HG03280 (cell line): ENCODE data around the gene ADGRL1.

Source experiments
- ATAC-seq: cut with Tn5 transposase; IDR thresholded peaks from one replicate; pipeline ENCODE4 v1.9.1; 2021; ENCODE audit warnings: mild to moderate bottlenecking, moderate library complexity; ENCODE audit not compliant: unreplicated experiment

ADGRL1 gene

GRCh38 chr19:14145381-14145780, 60.6 kb downstream of the ADGRL1 start:
- ATAC-seq: no peak

GRCh38 chr19:14142262-14143190, 63.4 kb downstream of the ADGRL1 start:
- ATAC-seq: no peak

GRCh38 chr19:14141041-14141440, 64.9 kb downstream of the ADGRL1 start:
- ATAC-seq: no peak

GRCh38 chr19:14139944-14140343, 66.0 kb downstream of the ADGRL1 start:
- ATAC-seq: no peak

GRCh38 chr19:14138576-14139265, 67.2 kb downstream of the ADGRL1 start:
- no peak for ATAC-seq

- ATAC-seq: peak; percentile 81
Measured at GRCh38 chr19:14136509-14137281, 69.3 kb downstream of the ADGRL1 start, which contains the start of gene ASF1B. Gene ASF1B, minus strand, starts transcription at chr19:14136589. Its CDS starts 133 bp downstream, at chr19:14136456.

- no peak for ATAC-seq
Measured at GRCh38 chr19:14135985-14136508, 69.9 kb downstream of the ADGRL1 start.

- ATAC-seq: no peak
Measured at GRCh38 chr19:14135355-14135754, 70.6 kb downstream of the ADGRL1 start.

GRCh38 chr19:14127929-14128509, 78.0 kb downstream of the ADGRL1 start:
- no peak for ATAC-seq

- no peak for ATAC-seq
Measured at GRCh38 chr19:14127176-14127575, 78.8 kb downstream of the ADGRL1 start.

- no peak for ATAC-seq
Measured at GRCh38 chr19:14122924-14123323, 83.0 kb downstream of the ADGRL1 start.

- ATAC-seq: no peak
Measured at GRCh38 chr19:14120497-14120780, 85.5 kb downstream of the ADGRL1 start.

- no peak for ATAC-seq
Measured at GRCh38 chr19:14119644-14120496, 86.1 kb downstream of the ADGRL1 start.

- ATAC-seq: no peak
Measured at GRCh38 chr19:14119146-14119545, 86.8 kb downstream of the ADGRL1 start.

- ATAC-seq: no peak
Measured at GRCh38 chr19:14118165-14119051, 87.6 kb downstream of the ADGRL1 start.

- ATAC-seq: peak; percentile 88
Measured at GRCh38 chr19:14117668-14118164, 88.3 kb downstream of the ADGRL1 start, which contains the start of gene PRKACA. Gene PRKACA, minus strand, starts transcription at chr19:14117762. Its CDS starts 215 bp downstream, at chr19:14117547.

GRCh38 chr19:14116918-14117578, 88.9 kb downstream of the ADGRL1 start:
- peak; percentile 13 for ATAC-seq

- ATAC-seq: no peak
Measured at GRCh38 chr19:14116525-14116917, 89.4 kb downstream of the ADGRL1 start.
